Spleen (tissue), 11 donors: ENCODE data around the gene DRD4. TPM values are rescaled to one million over a fixed set of nuclear protein-coding genes. Genes with fewer than 3 reads are reported as not detected.
A peak's percentile ranks its signal among the peaks of the same experiment; 100 is the strongest.

Source experiments
- DNase-seq: peaks from one replicate; pipeline ENCODE4 v3.0.0-alpha.2; 2020
- H3K27ac ChIP-seq, 8 donors: fragments of 200-600 bp; sonication (generic) in 7 of 8; 1 replicate in 4 of 8; 2 replicates in 4 of 8; pipeline versions ENCODE4 v1.5.0 to v1.8.0; 2016 to 2021; ENCODE audit warnings: inconsistent platforms in 4 of 8, mild to moderate bottlenecking in 4 of 8, moderate library complexity in 1 of 8
- H3K27me3 ChIP-seq, 7 donors: fragments of 200-600 bp; sonication (generic) in 6 of 7; replicated peaks in 1 of 7; 1 replicate in 4 of 7; 2 replicates in 3 of 7; pipeline versions ENCODE4 v1.5.0 to v1.8.0; 2016 to 2021; ENCODE audit warnings: inconsistent platforms in 3 of 7, mild to moderate bottlenecking in 1 of 7
- H3K36me3 ChIP-seq, 6 donors: fragments of 200-600 bp; sonication (generic) in 5 of 6; 1 replicate in 4 of 6; 2 replicates in 2 of 6; pipeline versions ENCODE4 v1.5.0 to v1.8.0; 2016 to 2021; ENCODE audit warnings: inconsistent platforms in 2 of 6
- H3K4me1 ChIP-seq, 6 donors: fragments of 200-600 bp; sonication (generic) in 5 of 6; 1 replicate in 3 of 6; 2 replicates in 3 of 6; pipeline versions ENCODE4 v1.5.0 to v1.8.0; 2016 to 2021; ENCODE audit warnings: inconsistent platforms in 3 of 6
- H3K4me3 ChIP-seq, 8 donors: fragments of 200-600 bp; sonication (generic) in 7 of 8; 1 replicate in 4 of 8; 2 replicates in 4 of 8; pipeline versions ENCODE4 v1.5.0 to v1.8.0; 2016 to 2021; ENCODE audit warnings: inconsistent platforms in 4 of 8, mild to moderate bottlenecking in 4 of 8, moderate library complexity in 2 of 8
- H3K9me3 ChIP-seq, 8 donors: fragments of 200-600 bp; sonication (generic) in 7 of 8; 1 replicate in 4 of 8; 2 replicates in 4 of 8; pipeline versions ENCODE4 v1.5.0 to v1.8.0; 2016 to 2021; ENCODE audit warnings: inconsistent platforms in 4 of 8
- CTCF ChIP-seq, 11 experiments: fragments of 200-600 bp in 7 of 11; fragments of 450-650 bp in 4 of 11; sonication (generic) in 4 of 11; IDR thresholded peaks in 8 of 11; conservative IDR thresholded peaks in 3 of 11; 1 replicate in 7 of 11; 2 replicates in 4 of 11; pipeline versions ENCODE4 v1.4.0 to v1.8.0; 2016 to 2021; ENCODE audit warnings: antibody characterized with exemption in 11 of 11, inconsistent platforms in 4 of 11, mild to moderate bottlenecking in 1 of 11
- POLR2A ChIP-seq, 3 donors: fragments of 450-650 bp; IDR thresholded peaks; one replicate each; pipeline ENCODE4 v1.5.1; 2017; ENCODE audit warnings: antibody characterized with exemption in 3 of 3, mild to moderate bottlenecking in 1 of 3
- POLR2AphosphoS5 ChIP-seq, 3 donors: sonication (generic); formaldehyde crosslinking; IDR thresholded peaks; one replicate each; pipeline ENCODE4 v1.5.1; 2017; ENCODE audit warnings: antibody characterized with exemption in 3 of 3
- WGBS, 5 donors: extraction: QIAGEN DNeasy Blood & Tissue Kit in 3 of 5; methylation state at CpG; one replicate each; pipeline versions ENCODE4 v1.1.5 to v1.1.7; 2013 to 2018; 5-methylcytosine and 5-hydroxymethylcytosine counted together
- intact Hi-C: fragments of 100-400 bp; cut with DNase I; formaldehyde crosslinking; loops from one replicate; pipeline ENCODE4 v1.15.0; 2023; ENCODE audit warnings: low total_unique reads
- polyA plus RNA-seq, 3 donors: library from polyadenylated mRNA; stranded (reverse); fragments of 200-250 nt; gene quantifications; one replicate each; pipeline ENCODE4 v1.2.1, GENCODE V29; 2013
- total RNA-seq, 7 donors: library from RNA; depleted of rRNA in 3 of 7; stranded (reverse); fragments of >200 nt in 3 of 7; fragmentation: NEBNext Ultra II Directional in 4 of 7; extraction: Animal tissue kit (Norgen Biotek cat#: 25700) in 4 of 7; gene quantifications; one replicate each; pipeline versions ENCODE4 v1.1.0 to v1.2.1, GENCODE V29; 2016 to 2021
- donor health status: healthy with polysubstance abuse.
- donor health status: DM: no; HTN: no; CAD: no; lungs with moderate emphysema.
- donor health status: DM: no; HTN: no; CAD: no.
- donor health status: Bipolar disorder and iron deficiency.
- donor health status: healthy.
- donor health status: DM: no; HTN: no; CAD: no.
- donor health status: DM: yes; HTN: yes; CAD: no.

The DRD4 gene
- total and polyA plus RNA-seq, 10 donors = 0.12 to 0.86 (median 0.44) TPM; not detected in 3

- Histone ChIP-seq H3K36me3 (peaks cover 4 to 75% (median 58%) of the 10 kb centered on the region in 6 donors), H3K4me3 (peak overlapping the region in 3 of 8 donors; percentile 66 to 91 (median 70)), H3K27me3 (no peaks in the 10 kb centered on the region), H3K4me1 (peaks cover 21 to 65% (median 46%) of the 10 kb centered on the region in 6 donors), H3K9me3 (no peaks in the 10 kb centered on the region), H3K27ac (peak overlapping the region in 7 of 8 donors; percentile 89 to 98 (median 97))
- TF ChIP-seq CTCF (IDR thresholded peaks at IDR 0.05 in 8 of 11, conservative IDR thresholded peaks at IDR 0.05 in 3 of 11) (no peak), POLR2AphosphoS5 (IDR thresholded peaks at IDR 0.05) (peak in 2 of 3 donors; percentile 19 to 64)
- intact Hi-C loops = no loop called here
- DNase-seq = peak; percentile 93
- 61 to 95% (median 74%) methylated on average over 10 to 36 of the region's 36 CpGs for WGBS, 5 donors
These were observed 23.6 kb upstream of the DRD4 start for GRCh38 chr11:613369-613968.

GRCh38 chr11:614021-614622 lies 22.9 kb upstream of the DRD4 start:
- no peaks in the 10 kb centered on the region for H3K9me3 ChIP-seq
- peaks cover 4 to 69% (median 52%) of the 10 kb centered on the region in 6 donors for H3K36me3 ChIP-seq
- TF ChIP-seq CTCF (IDR thresholded peaks at IDR 0.05 in 8 of 11, conservative IDR thresholded peaks at IDR 0.05 in 3 of 11) = no peak
- TF ChIP-seq POLR2A (IDR thresholded peaks at IDR 0.05) = no peak
- TF ChIP-seq POLR2AphosphoS5 (IDR thresholded peaks at IDR 0.05) = no peak
- H3K27ac ChIP-seq = peak overlapping the region; percentile 89 to 98 (median 96)
- H3K4me1 ChIP-seq = peaks cover 21 to 58% (median 43%) of the 10 kb centered on the region in 6 donors
- intact Hi-C loops = no loop called here
- DNase-seq = peak; percentile 84
- WGBS, 5 donors = 67 to 86% (median 82%) methylated on average over 11 to 14 of the region's 14 CpGs
- no peaks in the 10 kb centered on the region for H3K27me3 ChIP-seq
- H3K4me3 ChIP-seq = peak overlapping the region in 6 of 8 donors; percentile 58 to 91 (median 68)

GRCh38 chr11:614623-615503 lies 22.2 kb upstream of the DRD4 start:
- DNase-seq = peak; percentile 86
- Histone ChIP-seq H3K27me3 (no peaks in the 10 kb centered on the region), H3K36me3 (peaks cover 4 to 69% (median 45%) of the 10 kb centered on the region in 6 donors)

GRCh38 chr11:615504-616319 lies 21.4 kb upstream of the DRD4 start, which contains the start of gene IRF7:
Gene IRF7 (minus strand): TSS chr11:615950. CDS start chr11:615364, 586 bp downstream.
- peaks cover 4 to 61% (median 37%) of the 10 kb centered on the region in 6 donors for H3K36me3 ChIP-seq
- no peaks in the 10 kb centered on the region for H3K27me3 ChIP-seq
- H3K9me3 ChIP-seq = no peaks in the 10 kb centered on the region
- H3K4me1 ChIP-seq = peaks cover 21 to 63% (median 43%) of the 10 kb centered on the region in 6 donors
- peak within 1 kb of the TSS; percentile 89 to 98 (median 96) for H3K27ac ChIP-seq
- intact Hi-C loops = no loop called here
- TF ChIP-seq CTCF (IDR thresholded peaks at IDR 0.05 in 8 of 11, conservative IDR thresholded peaks at IDR 0.05 in 3 of 11) = peak in 4 of 11 experiments; percentile 6 to 22 (median 20)
- TF ChIP-seq POLR2A (IDR thresholded peaks at IDR 0.05) = peak; percentile 53 to 87 (median 86)
- TF ChIP-seq POLR2AphosphoS5 (IDR thresholded peaks at IDR 0.05) = peak; percentile 95 to 98 (median 96)
- peak within 1 kb of the TSS; percentile 55 to 91 (median 66) for H3K4me3 ChIP-seq
- WGBS, 5 donors = 2 to 5% (median 2%) methylated on average over 29 to 66 of the region's 66 CpGs
- DNase-seq = peak; percentile 99

More at GRCh38 chr11:614623-615503, 22.2 kb upstream of the DRD4 start:
- TF ChIP-seq POLR2A (IDR thresholded peaks at IDR 0.05) = no peak
- TF ChIP-seq POLR2AphosphoS5 (IDR thresholded peaks at IDR 0.05) = peak in 2 of 3 donors; percentile 26 to 37
- 64 to 76% (median 68%) methylated on average over 41 to 68 of the region's 68 CpGs for WGBS, 5 donors
- H3K27ac ChIP-seq = peak overlapping the region; percentile 89 to 98 (median 96)
- peak overlapping the region; percentile 55 to 91 (median 66) for H3K4me3 ChIP-seq
- intact Hi-C loops = no loop called here
- peaks cover 21 to 55% (median 43%) of the 10 kb centered on the region in 6 donors for H3K4me1 ChIP-seq
- no peaks in the 10 kb centered on the region for H3K9me3 ChIP-seq
